Neural crest cell (in vitro differentiated cells): ENCODE data around the gene PNPLA1. TPM values are rescaled to one million over a fixed set of nuclear protein-coding genes. Genes with fewer than 3 reads are reported as not detected.

Source experiments
- DNase-seq: peaks from one replicate; pipeline ENCODE4 v3.0.0; 2021; ENCODE audit warnings: low read depth, mixed read lengths, low spot score
- H3K27ac Mint-ChIP-seq: one replicate; pipeline ENCODE4 v1.8.0; 2021; ENCODE audit warnings: mild to moderate bottlenecking, mixed read lengths; ENCODE audit not compliant: unreplicated experiment
- H3K27me3 Mint-ChIP-seq: 2 replicates; pipeline ENCODE4 v1.8.0; 2021; ENCODE audit warnings: low read depth, mild to moderate bottlenecking, mixed read lengths
- H3K36me3 Mint-ChIP-seq: 2 replicates; pipeline ENCODE4 v1.8.0; 2021; ENCODE audit warnings: low read depth, mild to moderate bottlenecking, mixed read lengths
- H3K4me1 Mint-ChIP-seq: 2 replicates; pipeline ENCODE4 v1.8.0; 2021; ENCODE audit warnings: mixed read lengths
- H3K4me3 Mint-ChIP-seq: one replicate; pipeline ENCODE4 v1.8.0; 2021; ENCODE audit warnings: mild to moderate bottlenecking, mixed read lengths
- H3K9me3 Mint-ChIP-seq: 2 replicates; pipeline ENCODE4 v1.8.0; 2021; ENCODE audit warnings: mixed read lengths
- CTCF ChIP-seq: fragments of 200-600 bp; sonication (generic); conservative IDR thresholded peaks from 2 replicates; pipeline ENCODE4 v1.5.0; 2021; ENCODE audit warnings: antibody characterized with exemption, mild to moderate bottlenecking
- total RNA-seq: library from RNA; stranded (reverse); gene quantifications from 2 replicates; pipeline ENCODE4 v1.2.1, GENCODE V29; 2021

The PNPLA1 gene
- total RNA-seq, 1 donor from 2014 or later: not detected

- DNase-seq: no peak
- Mint-ChIP-seq H3K4me3 (no peak overlapping the region), H3K4me1 (peaks cover 29% of the 10 kb centered on the region)
Observed at GRCh38 chr6:36355819-36356218, 86.0 kb downstream of the PNPLA1 start.

GRCh38 chr6:36357872-36358225 lies 88.0 kb downstream of the PNPLA1 start:
- Mint-ChIP-seq H3K27me3 (peaks cover 3% of the 10 kb centered on the region), H3K4me3 (peak overlapping the region; percentile 22), H3K36me3 (no peaks in the 10 kb centered on the region), H3K4me1 (peaks cover 27% of the 10 kb centered on the region), H3K9me3 (peaks cover 5% of the 10 kb centered on the region), H3K27ac (peak overlapping the region; percentile 73)
- TF ChIP-seq CTCF: no peak
- no peak for DNase-seq

More at GRCh38 chr6:36355819-36356218, 86.0 kb downstream of the PNPLA1 start:
- Mint-ChIP-seq H3K36me3 (no peaks in the 10 kb centered on the region), H3K27me3 (peaks cover 3% of the 10 kb centered on the region), H3K9me3 (peaks cover 7% of the 10 kb centered on the region), H3K27ac (no peak overlapping the region)
- TF ChIP-seq CTCF: no peak

Other genes starting within 250 kb of the PNPLA1 start
- 0.14 and 0.33 TPM in 2 replicates for gene SLC26A8, start 245.4 kb upstream of the PNPLA1 start, total RNA-seq
- 31.6 and 34.0 TPM in 2 replicates for gene MAPK14, start 242.3 kb upstream of the PNPLA1 start, total RNA-seq
- 2.0 TPM in 2 replicates for gene MAPK13, start 139.5 kb upstream of the PNPLA1 start, total RNA-seq
- gene BRPF3, start 73.3 kb upstream of the PNPLA1 start, total RNA-seq: 54.1 and 57.3 TPM in 2 replicates
- not detected in 2 replicates for gene BNIP5, start 66.8 kb downstream of the PNPLA1 start, total RNA-seq
- not detected in 2 replicates for gene ETV7, start 117.6 kb downstream of the PNPLA1 start, total RNA-seq
- gene PXT1, start 172.8 kb downstream of the PNPLA1 start, total RNA-seq: 0.14 TPM in 1 of 2 replicates, not detected in the other
- gene KCTD20, start 172.9 kb downstream of the PNPLA1 start, total RNA-seq: 48.1 and 52.5 TPM in 2 replicates